Measurements from ENCODE around the gene ITGA4. TPM values are rescaled to one million over a fixed set of nuclear protein-coding genes. Genes with fewer than 3 reads are reported as not detected.

The ITGA4 gene
- polyA plus RNA-seq, 4 donors = 32.8 to 178 (median 38.1) TPM

- DNase-seq (ENCODE audit: low read depth in 4 of 4, low spot score in 3 of 4) = no peak
Observed at GRCh38 chr2:181457741-181458425, 697 bp downstream of the ITGA4 start.

- DNase-seq (ENCODE audit: low read depth in 4 of 4, low spot score in 3 of 4) = no peak
Observed at GRCh38 chr2:181458871-181459270, 1.7 kb downstream of the ITGA4 start.

GRCh38 chr2:181459621-181460021 is 2.4 kb downstream of the ITGA4 start:
- DNase-seq (ENCODE audit: low read depth in 4 of 4, low spot score in 3 of 4) = no peak

- no peak for DNase-seq (ENCODE audit: low read depth in 4 of 4, low spot score in 3 of 4)
Observed at GRCh38 chr2:181461056-181461997, 4.1 kb downstream of the ITGA4 start.

GRCh38 chr2:181462033-181462432 is 4.8 kb downstream of the ITGA4 start:
- no peak for DNase-seq (ENCODE audit: low read depth in 4 of 4, low spot score in 3 of 4)

- no peak for DNase-seq (ENCODE audit: low read depth in 4 of 4, low spot score in 3 of 4)
Observed at GRCh38 chr2:181463588-181463987, 6.4 kb downstream of the ITGA4 start.

GRCh38 chr2:181464966-181465365 is 7.8 kb downstream of the ITGA4 start:
- no peak for DNase-seq (ENCODE audit: low read depth in 4 of 4, low spot score in 3 of 4)

- DNase-seq (ENCODE audit: low read depth in 4 of 4, low spot score in 3 of 4) = no peak
Observed at GRCh38 chr2:181465676-181466375, 8.6 kb downstream of the ITGA4 start.

- no peak for DNase-seq (ENCODE audit: low read depth in 4 of 4, low spot score in 3 of 4)
Observed at GRCh38 chr2:181466661-181467576, 9.7 kb downstream of the ITGA4 start.

GRCh38 chr2:181467966-181468707 is 11.0 kb downstream of the ITGA4 start:
- DNase-seq (ENCODE audit: low read depth in 4 of 4, low spot score in 3 of 4) = no peak

- no peak for DNase-seq (ENCODE audit: low read depth in 4 of 4, low spot score in 3 of 4)
Observed at GRCh38 chr2:181468811-181469210, 11.6 kb downstream of the ITGA4 start.

GRCh38 chr2:181471226-181471625 is 14.0 kb downstream of the ITGA4 start:
- no peak for DNase-seq (ENCODE audit: low read depth in 4 of 4, low spot score in 3 of 4)

GRCh38 chr2:181471783-181472182 is 14.6 kb downstream of the ITGA4 start:
- no peak for DNase-seq (ENCODE audit: low read depth in 4 of 4, low spot score in 3 of 4)

GRCh38 chr2:181472990-181473389 is 15.8 kb downstream of the ITGA4 start:
- no peak for DNase-seq (ENCODE audit: low read depth in 4 of 4, low spot score in 3 of 4)

GRCh38 chr2:181474222-181474881 is 17.2 kb downstream of the ITGA4 start:
- DNase-seq (ENCODE audit: low read depth in 4 of 4, low spot score in 3 of 4) = no peak

GRCh38 chr2:181483211-181483610 is 26.0 kb downstream of the ITGA4 start:
- DNase-seq (ENCODE audit: low read depth in 4 of 4, low spot score in 3 of 4) = no peak

GRCh38 chr2:181483876-181484275 is 26.7 kb downstream of the ITGA4 start:
- DNase-seq (ENCODE audit: low read depth in 4 of 4, low spot score in 3 of 4) = no peak

GRCh38 chr2:181484851-181485637 is 27.9 kb downstream of the ITGA4 start:
- no peak for DNase-seq (ENCODE audit: low read depth in 4 of 4, low spot score in 3 of 4)

All from left renal pelvis (tissue), 4 donors.